Measurements from ENCODE around the gene CFDP1.

CFDP1 gene

DNA sequence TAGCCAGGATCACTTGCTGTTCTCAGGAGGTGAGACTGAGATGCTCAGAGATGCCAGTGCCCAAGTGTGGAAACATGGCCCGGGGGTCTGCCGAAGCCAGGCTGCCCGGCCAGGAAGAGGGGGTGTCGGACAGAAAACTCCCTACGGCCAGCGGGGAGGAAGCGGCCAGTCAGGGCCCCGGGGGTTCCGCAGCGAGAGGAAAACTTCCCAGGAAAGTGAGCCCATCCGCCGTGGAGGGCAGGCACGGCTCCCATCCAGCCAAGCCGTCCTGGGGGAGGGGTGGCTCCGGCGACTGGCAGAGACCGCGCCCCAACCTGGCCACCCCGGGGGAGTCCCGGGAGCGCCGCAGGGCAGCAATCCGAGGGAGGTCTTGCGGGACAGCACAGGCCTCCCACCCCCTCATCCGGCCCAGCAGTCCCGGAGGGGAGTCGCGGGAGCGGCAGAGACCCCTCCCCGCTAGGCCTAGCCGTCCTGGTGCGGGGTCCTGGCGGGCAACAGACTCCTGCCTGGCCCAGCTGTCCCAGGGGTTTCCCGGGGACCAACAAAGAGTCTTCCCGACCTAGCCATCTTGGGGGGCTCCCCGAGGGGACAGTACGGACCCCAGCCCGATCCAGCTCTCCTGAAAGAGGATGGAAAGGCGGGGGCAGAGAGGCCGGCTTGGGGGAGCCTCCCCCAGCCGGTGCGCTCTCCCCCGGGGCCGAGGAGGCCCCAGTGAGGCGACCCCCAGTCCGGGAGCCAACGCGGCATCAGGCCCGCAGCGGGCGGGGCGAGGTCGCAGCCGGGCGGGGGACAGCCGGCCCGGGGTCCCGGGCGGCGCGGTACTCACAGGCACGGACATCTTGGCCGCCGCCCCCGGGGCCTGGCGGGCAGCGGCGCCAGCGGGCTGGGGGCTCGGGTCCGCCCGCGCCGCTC lies 168.0 kb downstream of the CFDP1 start:
- DNase-seq (ENCODE audit: low read depth): no peak

DNA sequence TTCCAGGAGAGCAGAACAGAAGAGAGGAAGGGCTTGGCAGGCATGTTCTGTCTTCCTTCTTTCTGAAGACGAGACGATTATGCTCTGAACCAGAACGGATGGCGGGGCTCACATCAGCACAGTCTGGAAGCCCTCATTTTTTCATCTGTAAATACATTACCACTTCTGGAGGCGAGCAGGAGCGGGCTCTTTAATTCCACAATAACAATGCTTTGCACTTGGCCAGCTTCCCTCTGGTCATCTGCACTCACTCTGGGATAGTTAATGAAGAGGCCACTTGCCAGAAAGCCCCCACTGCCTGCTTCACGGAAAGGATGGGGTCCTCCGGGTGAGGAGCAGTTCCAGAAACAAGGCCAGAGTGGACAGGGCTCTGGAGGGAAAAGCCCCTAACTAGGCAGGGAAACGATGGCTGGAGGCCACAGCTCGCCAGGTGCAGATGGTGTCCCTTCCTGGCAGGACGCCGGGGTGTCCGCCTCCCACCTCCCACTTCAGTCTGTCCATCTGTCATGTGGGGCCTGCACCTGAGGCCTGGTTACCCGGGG lies 168.8 kb downstream of the CFDP1 start:
- no peak for DNase-seq (ENCODE audit: low read depth)

DNA sequence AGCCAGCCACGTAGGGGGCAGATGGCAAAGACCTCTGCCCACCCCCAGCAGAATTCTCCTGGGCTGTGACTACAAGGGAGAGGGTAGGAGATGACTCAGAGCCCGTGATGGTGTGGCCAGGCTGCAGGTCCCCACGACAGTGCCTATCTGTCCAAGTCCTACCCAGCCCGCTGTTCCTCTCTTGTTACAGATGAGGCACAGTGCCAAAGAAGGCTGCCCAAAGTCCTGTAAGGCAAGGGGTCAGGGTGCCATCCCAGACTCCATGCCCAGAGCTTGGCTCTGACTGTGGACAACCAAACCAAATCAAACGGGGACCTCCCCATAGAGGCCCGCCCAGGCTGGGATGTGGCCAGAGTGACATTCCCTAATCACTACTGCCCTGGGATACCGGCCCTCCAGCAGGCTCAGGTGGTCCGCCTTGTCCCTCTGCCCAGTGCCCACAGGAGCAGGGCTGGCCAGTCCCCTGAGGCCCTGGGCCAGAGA lies 169.3 kb downstream of the CFDP1 start:
- no peak for DNase-seq (ENCODE audit: low read depth)

DNA sequence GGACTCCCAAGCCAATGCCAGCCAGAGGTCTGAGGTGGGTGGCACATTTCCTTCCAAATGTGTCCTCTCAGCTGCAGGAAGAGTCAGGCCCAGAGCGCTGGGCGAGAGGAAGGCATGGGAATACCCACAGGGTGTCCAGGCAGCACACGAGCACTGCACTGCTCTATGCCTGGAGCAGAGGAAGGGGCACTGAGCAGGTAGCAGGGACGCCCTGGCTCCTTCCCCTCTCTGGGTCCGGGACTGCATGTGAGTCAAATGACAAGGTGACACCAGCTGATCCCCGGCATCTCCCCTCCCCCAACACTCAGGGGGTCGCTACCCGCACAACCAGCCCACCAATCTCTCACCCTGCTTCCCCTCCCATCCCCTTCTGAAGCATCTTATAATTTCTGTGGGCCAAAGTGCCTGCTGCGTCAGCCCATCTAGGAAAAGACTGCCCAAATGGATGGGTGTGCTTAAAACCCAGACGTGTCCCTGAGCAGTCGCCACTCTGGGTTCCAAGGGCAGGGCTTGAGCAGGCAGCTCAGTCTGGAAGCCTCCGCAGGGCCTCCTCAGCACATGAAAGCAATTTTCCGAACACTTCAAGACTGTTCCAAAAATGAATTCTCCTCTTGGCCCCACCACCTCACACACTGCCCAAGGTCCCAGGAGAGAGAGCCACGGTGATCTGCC lies 169.9 kb downstream of the CFDP1 start:
- no peak for DNase-seq (ENCODE audit: low read depth)

GRCh38 chr16:75262800-75263127 lies 170.5 kb downstream of the CFDP1 start:
- no peak for DNase-seq (ENCODE audit: low read depth)

DNA sequence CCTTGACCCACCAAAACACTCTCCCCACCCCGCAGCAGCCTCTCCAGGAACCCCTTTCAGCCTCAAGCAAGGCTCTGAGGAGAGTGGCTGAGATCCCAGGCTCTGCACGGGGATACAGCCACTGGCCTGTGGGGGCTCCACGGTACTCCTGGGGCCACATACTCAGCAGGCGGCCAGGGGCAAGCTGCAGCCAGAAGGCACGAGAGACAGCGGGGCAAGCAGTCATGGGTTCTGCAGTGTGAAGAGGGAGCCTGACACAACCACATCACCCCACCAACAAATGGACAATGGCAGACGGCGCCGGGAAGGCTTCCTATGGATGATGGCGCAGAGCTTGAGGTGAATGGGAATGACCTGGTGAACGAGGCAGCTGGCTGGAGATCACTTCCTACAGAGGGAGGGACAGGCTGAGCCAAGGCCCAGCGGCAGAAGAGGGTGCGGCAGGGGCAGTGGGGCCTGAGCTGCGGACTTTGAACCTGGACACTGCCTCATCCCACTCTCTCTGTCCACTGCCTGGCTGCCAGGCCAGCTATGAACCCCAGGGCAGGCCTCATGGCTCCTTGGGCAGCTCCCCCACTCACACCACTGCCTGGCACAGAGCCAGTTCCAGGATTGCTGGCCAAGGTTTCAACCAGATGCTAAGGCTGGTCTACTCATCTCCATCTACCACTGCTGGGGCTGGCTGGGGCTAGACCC lies 171.1 kb downstream of the CFDP1 start:
- DNase-seq (ENCODE audit: low read depth): no peak

GRCh38 chr16:75261590-75262078 lies 171.7 kb downstream of the CFDP1 start:
- no peak for DNase-seq (ENCODE audit: low read depth)

- DNase-seq (ENCODE audit: low read depth): no peak
These were observed 172.3 kb downstream of the CFDP1 start for GRCh38 chr16:75260851-75261589.

- no peak for DNase-seq (ENCODE audit: low read depth)
These were observed 174.5 kb downstream of the CFDP1 start for GRCh38 chr16:75258807-75259141.

GRCh38 chr16:75257886-75258806 lies 175.2 kb downstream of the CFDP1 start:
- no peak for DNase-seq (ENCODE audit: low read depth)

DNA sequence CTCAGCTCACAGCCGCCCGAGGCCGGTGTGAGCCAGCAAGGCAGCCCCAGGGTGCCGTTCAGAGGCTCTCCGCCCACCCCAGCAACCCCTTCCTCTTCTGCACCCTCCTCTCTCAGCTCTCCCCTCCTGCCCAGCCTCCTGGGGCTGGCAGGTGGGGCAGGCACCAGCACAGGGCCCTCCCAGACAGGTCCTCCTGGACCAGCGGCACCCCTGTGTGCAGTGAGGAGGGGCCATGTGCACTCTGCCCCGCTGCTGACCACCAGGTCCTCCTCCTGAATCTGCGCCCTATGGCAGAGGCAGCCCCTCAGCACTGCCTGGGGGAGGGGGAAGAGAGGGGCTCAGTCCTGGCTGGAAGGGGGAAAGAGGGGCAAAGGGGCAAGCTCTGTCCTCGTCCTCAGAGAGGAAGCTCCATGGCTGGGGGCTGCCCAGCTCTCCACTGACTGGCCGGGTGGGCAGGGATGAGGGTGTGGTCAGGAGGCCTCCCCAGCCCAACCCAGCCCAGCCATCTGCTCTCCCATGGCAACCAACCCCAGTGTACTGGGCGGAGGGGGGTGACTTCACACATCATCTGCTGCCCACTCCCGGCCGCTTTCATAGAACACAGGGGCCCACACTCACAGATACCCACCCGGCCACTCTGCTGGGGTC lies 176.5 kb downstream of the CFDP1 start:
- no peak for DNase-seq (ENCODE audit: low read depth)

- no peak for DNase-seq (ENCODE audit: low read depth)
These were observed 177.2 kb downstream of the CFDP1 start for GRCh38 chr16:75256059-75256571.

DNA sequence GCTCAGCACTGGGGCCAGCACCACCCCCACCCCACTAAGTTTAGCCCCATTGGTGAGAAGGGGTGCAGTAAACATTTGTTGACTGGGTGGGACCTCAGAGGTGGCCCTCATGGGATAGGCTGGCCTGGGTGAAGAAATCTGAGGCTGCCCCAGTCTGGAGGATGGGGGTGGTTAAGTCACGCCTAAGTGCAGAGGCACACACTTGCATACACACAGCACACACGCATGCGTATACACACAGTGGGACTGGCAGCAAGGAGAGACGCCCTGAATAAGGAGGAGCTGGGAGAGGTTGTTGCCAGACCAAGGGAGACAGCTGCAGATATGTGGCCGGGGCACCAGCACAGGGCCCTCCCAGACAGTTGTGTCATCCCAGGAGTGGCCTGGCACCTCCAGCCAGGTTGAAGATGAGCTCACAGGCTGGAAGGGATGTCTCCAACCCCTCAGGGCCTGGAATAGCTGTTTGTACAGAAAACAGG lies 178.9 kb downstream of the CFDP1 start:
- no peak for DNase-seq (ENCODE audit: low read depth)

DNA sequence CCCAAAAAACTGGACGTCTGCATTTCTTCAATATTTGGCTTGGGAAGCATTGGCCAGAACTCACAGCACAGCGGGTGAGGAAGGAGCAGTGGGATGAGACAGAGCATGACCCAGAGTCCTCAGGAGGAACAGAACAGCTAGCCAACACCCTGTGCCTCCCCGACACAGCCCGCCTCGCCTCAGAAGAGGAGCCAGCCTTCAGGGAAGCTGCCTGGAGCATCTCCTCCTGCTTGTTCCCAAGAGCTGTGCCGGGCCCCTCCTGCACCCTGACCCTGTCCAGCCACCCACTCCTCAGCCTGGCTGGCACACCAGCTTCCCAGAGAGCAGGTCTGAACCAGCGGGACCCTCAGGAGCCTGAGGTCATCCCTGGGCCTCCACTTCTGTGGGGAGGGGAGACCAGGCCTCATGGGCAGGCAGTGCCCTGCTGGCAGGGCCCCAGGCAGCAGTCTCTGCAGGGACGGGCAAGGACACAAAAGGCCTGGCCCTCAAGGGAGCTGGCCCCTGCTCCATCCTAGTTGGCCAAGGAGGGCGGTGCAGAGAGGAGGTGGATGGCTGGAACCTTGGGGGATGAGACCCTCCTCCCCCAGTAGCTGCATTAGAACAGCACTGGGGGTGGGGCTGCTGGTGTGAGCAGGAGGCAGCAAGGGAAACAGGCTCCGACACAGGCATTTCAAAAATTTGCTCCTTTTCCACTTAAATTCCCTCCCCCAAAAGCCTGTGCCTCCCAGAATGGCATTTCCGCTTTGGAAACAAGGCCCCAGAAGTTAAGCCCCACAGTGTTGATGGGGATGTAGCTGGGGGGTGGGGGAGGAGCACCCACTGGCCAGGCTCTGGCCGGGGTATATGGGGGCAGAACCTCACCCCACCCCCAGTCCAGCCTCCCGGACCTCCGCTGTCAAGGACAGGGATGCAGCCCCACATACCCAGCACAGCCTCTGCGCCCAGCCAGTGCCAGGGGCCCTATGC lies 180.1 kb downstream of the CFDP1 start:
- DNase-seq (ENCODE audit: low read depth): no peak

GRCh38 chr16:75252049-75252864 lies 181.0 kb downstream of the CFDP1 start:
- DNase-seq (ENCODE audit: low read depth): no peak

DNA sequence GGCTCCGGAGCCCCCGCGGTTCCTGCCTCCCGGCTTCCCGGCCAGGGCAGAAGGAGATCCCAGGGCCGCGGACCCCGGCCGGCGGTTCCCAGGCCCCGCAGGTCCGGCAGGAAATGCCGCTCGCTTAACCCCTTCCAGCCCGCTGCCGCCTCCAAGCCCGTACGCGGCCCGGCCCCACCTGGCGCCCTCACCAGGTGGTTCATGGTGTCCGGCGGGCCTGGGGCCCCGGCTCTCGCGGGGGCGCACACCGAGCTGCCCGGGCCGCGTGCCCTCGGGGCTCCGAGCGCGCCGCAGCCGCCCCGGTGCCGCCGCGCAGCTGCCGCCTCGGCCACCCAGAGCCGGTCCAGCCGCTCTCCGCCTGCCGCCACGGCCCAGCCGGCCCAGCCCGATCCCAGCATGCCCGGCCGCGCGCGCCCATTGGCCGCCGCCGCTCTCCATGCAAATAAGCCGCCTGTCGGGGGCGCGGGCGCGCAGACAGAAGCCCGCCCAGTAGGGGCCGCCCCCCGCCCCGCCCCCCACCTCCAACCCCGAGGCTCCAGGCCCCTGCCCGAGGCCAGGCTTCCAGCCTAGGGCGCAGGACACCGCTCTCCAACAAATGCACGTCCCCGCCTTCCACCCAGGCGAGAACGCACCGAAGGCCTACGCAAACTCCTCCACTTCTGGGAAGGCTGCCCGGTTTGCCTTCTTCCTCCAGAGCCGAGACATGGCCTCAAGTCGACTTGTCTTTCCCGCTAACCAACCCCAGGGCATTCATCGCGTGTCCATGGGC lies 181.8 kb downstream of the CFDP1 start, which contains the start of gene BCAR1:
Gene BCAR1, minus strand, starts transcription at position 345 of the 769 bp plus-strand sequence. Its CDS starts 142 bp downstream, at position 203.
- DNase-seq (ENCODE audit: low read depth): no peak

DNA sequence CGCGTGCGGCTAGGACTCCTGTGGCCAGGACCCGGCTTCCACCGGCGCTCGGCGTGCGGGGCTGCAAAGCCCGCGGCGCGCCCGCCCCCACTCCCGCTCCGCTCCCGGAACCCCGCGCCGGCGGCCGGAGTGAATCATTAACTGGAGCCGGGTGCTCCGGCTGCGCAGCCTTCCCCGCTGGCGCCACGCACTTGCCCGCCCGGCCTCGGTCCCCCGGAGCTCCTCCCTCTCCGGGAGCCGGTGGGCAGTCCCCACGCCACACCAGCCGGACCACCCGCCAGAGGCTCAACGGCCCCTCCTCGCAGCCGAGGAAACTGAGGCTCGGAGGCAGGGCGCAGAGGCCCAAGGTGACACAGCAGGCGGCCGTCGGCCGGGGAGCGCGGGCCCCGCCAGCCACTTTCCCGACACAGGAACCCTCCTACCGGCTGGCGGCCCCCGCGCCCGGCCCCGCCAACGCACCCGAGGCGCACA lies 182.5 kb downstream of the CFDP1 start:
- DNase-seq (ENCODE audit: low read depth): no peak
